SK-N-SH (cell line): ENCODE data around the gene RTN3. TPM values are rescaled to one million over a fixed set of nuclear protein-coding genes. Genes with fewer than 3 reads are reported as not detected.

Experiments used
- CTCF ChIA-PET: fragments of 300-600, 350-600 bp; formaldehyde crosslinking; extraction: SDS; loops from one replicate; lab custom pipeline; 2021; lab: Yijun Ruan, JAX
- POLR2A ChIA-PET: fragments of 350-600 bp; sonication (Branson Sonifier 250); formaldehyde crosslinking; extraction: SDS; loops from one replicate; lab custom pipeline; 2020; ENCODE audit warnings: antibody characterized with exemption, inconsistent platforms; lab: Yijun Ruan, JAX
- DNase-seq: peaks from one replicate; pipeline ENCODE4 v3.0.0; 2012
- H2AFZ ChIP-seq: fragments of 200-600 bp; sonication (generic); 2 replicates; pipeline ENCODE4 v1.8.1; 2016; ENCODE audit warnings: antibody characterized with exemption, mild to moderate bottlenecking, low read depth
- H3F3A ChIP-seq: fragments of 200-600 bp; sonication (generic); replicated peaks from 2 replicates; pipeline ENCODE3; 2016; ENCODE audit warnings: antibody characterized with exemption, mild to moderate bottlenecking; ENCODE audit not compliant: insufficient read depth
- H3K27ac ChIP-seq, 2 experiments: fragments of 200-500 bp in 1 of 2; fragments of 200-600 bp in 1 of 2; sonication (Bioruptor generic) in 1 of 2; sonication (generic), shearing (Covaris generic) in 1 of 2; 2 replicates each; pipeline versions ENCODE4 v1.5.1 to v1.6.1; 2014 to 2016; ENCODE audit warnings: low read depth in 2 of 2, inconsistent platforms in 1 of 2, low read length in 1 of 2, mild to moderate bottlenecking in 1 of 2, mixed read lengths in 1 of 2
- H3K27me3 ChIP-seq: fragments of 200-600 bp; sonication (generic), shearing (Covaris generic); 2 replicates; pipeline ENCODE4 v1.6.1; 2016; ENCODE audit warnings: mixed run types; ENCODE audit not compliant: insufficient read depth
- H3K36me3 ChIP-seq, 2 experiments: fragments of 200-500 bp in 1 of 2; fragments of 200-600 bp in 1 of 2; sonication (Bioruptor generic) in 1 of 2; sonication (generic) in 1 of 2; replicated peaks in 1 of 2; 2 replicates each; pipeline versions ENCODE3 to v1.5.1; 2014 to 2016; ENCODE audit warnings: low read length in 1 of 2, mild to moderate bottlenecking in 1 of 2; ENCODE audit not compliant: insufficient read depth in 2 of 2, control insufficient read depth in 1 of 2
- H3K4me1 ChIP-seq, 2 experiments: fragments of 200-500 bp in 1 of 2; fragments of 200-600 bp in 1 of 2; sonication (Bioruptor generic) in 1 of 2; sonication (generic), shearing (Covaris generic) in 1 of 2; 2 replicates each; pipeline versions ENCODE4 v1.5.1 to v1.6.1; 2014 to 2016; ENCODE audit warnings: low read depth in 1 of 2, low read length in 1 of 2, mixed run types in 1 of 2; ENCODE audit not compliant: insufficient read depth in 2 of 2, control insufficient read depth in 1 of 2
- H3K4me2 ChIP-seq: fragments of 200-600 bp; sonication (generic), shearing (Covaris generic); 2 replicates; pipeline ENCODE4 v1.6.1; 2017; ENCODE audit warnings: mixed run types
- H3K4me3 ChIP-seq, 2 experiments: fragments of 200-500 bp in 1 of 2; fragments of 200-600 bp in 1 of 2; sonication (Bioruptor generic) in 1 of 2; sonication (generic), shearing (Covaris generic) in 1 of 2; 2 replicates each; pipeline versions ENCODE4 v1.5.1 to v1.8.1; 2014 to 2016; ENCODE audit warnings: low read depth in 2 of 2, inconsistent platforms in 1 of 2, low read length in 1 of 2, mild to moderate bottlenecking in 1 of 2, mixed read lengths in 1 of 2, moderate library complexity in 1 of 2
- H3K79me2 ChIP-seq: fragments of 200-600 bp; sonication (generic); 2 replicates; pipeline ENCODE4 v1.8.1; 2017; ENCODE audit warnings: mild to moderate bottlenecking; ENCODE audit not compliant: insufficient read depth
- H3K9ac ChIP-seq: fragments of 200-600 bp; sonication (generic); 2 replicates; pipeline ENCODE4 v1.6.1; 2017; ENCODE audit warnings: mixed run types
- H3K9me2 ChIP-seq: fragments of 200-600 bp; sonication (generic); 2 replicates; pipeline ENCODE4 v1.6.1; 2017; ENCODE audit warnings: mixed run types
- H3K9me3 ChIP-seq: fragments of 200-600 bp; sonication (generic); 2 replicates; pipeline ENCODE4 v1.6.1; 2017; ENCODE audit warnings: mixed run types, mild to moderate bottlenecking, moderate library complexity
- H4K20me1 ChIP-seq: fragments of 200-600 bp; sonication (generic); 2 replicates; pipeline ENCODE4 v1.6.1; 2017; ENCODE audit warnings: mild to moderate bottlenecking, mixed run types; ENCODE audit not compliant: insufficient read depth
- FOXJ3 ChIP-seq: sonication (generic); formaldehyde crosslinking; IDR thresholded peaks from 2 replicates; pipeline ENCODE4 v1.5.1; 2020; ENCODE audit warnings: mild to moderate bottlenecking, missing genetic modification reagents
- FOXM1 ChIP-seq: IDR thresholded peaks from 2 replicates; pipeline ENCODE4 v1.4.0; 2012; ENCODE audit warnings: low read depth, mild to moderate bottlenecking
- JUND ChIP-seq: IDR thresholded peaks from 2 replicates; pipeline ENCODE4 v1.4.0; 2012
- MEF2A ChIP-seq: IDR thresholded peaks from 2 replicates; pipeline ENCODE4 v1.4.0; 2012; ENCODE audit warnings: low read depth, borderline replicate concordance
- NFIC ChIP-seq: IDR thresholded peaks from 2 replicates; pipeline ENCODE4 v1.4.0; 2012; ENCODE audit warnings: borderline replicate concordance
- POLR2AphosphoS5 ChIP-seq: IDR thresholded peaks from 2 replicates; pipeline ENCODE4 v1.6.1; 2012; ENCODE audit warnings: low read depth, low read length
- RFX5 ChIP-seq: IDR thresholded peaks from 2 replicates; pipeline ENCODE4 v1.6.1; 2012; ENCODE audit warnings: mild to moderate bottlenecking, improper control_type of control experiment, low read length
- RXRA ChIP-seq: IDR thresholded peaks from 2 replicates; pipeline ENCODE4 v1.4.0; 2012; ENCODE audit warnings: low read depth, mild to moderate bottlenecking, borderline replicate concordance
- SIN3A ChIP-seq: IDR thresholded peaks from 2 replicates; pipeline ENCODE4 v1.6.1; 2012; ENCODE audit warnings: low read depth, mild to moderate bottlenecking, low read length, moderate library complexity, borderline replicate concordance
- TEAD4 ChIP-seq: IDR thresholded peaks from 2 replicates; pipeline ENCODE4 v1.4.0; 2012; ENCODE audit warnings: mild to moderate bottlenecking, borderline replicate concordance; ENCODE audit not compliant: insufficient read depth
- YY1 ChIP-seq: IDR thresholded peaks from 2 replicates; pipeline ENCODE4 v1.4.0; 2012; ENCODE audit warnings: low read depth, mild to moderate bottlenecking
- WGBS: methylation state at CpG from one replicate; pipeline ENCODE4 v1.1.6; 2017; ENCODE audit warnings: low lambda C conversion rate; 5-methylcytosine and 5-hydroxymethylcytosine counted together
- polyA plus RNA-seq, 3 experiments: library from polyadenylated mRNA; depleted of rRNA; stranded (reverse); fragments of >200 nt; gene quantifications; 2 replicates each; pipeline ENCODE4 v1.2.3, GENCODE V29; 2012
- TF ChIP-seq, protein P1 (sequence below): IDR thresholded peaks from 2 replicates; pipeline ENCODE4 v1.6.1; 2012; ENCODE audit warnings: mild to moderate bottlenecking, low read depth, low read length, moderate library complexity
- TF ChIP-seq, protein P2 (sequence below): IDR thresholded peaks from 2 replicates; pipeline ENCODE4 v1.4.0; 2012; ENCODE audit warnings: low read depth, borderline replicate concordance
- TF ChIP-seq, protein P3 (sequence below): IDR thresholded peaks from 2 replicates; pipeline ENCODE4; 2012

Gene RTN3
- polyA plus RNA-seq, 1 of the 3 experiments (the other 2 are of a cell fraction): 52.7 TPM

DNA sequence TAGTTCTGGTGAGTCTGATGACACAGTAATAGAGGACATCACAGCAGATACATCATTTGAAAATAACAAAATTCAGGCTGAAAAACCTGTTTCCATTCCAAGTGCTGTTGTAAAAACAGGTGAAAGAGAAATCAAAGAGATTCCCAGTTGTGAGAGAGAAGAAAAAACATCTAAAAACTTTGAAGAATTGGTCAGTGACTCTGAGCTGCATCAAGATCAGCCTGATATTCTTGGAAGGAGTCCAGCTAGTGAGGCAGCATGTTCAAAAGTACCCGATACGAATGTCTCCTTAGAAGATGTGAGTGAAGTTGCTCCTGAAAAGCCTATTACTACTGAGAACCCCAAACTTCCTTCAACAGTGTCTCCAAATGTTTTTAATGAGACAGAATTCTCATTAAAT is 38.7 kb downstream of the RTN3 start:
- no peaks in the 10 kb centered on the region; a peak in 1 of 4 replicates for H3K4me1 ChIP-seq
- H3F3A ChIP-seq: no peaks in the 10 kb centered on the region
- DNase-seq: no peak
- no peak overlapping the region for H3K4me3 ChIP-seq
- 88% methylated on average over 2 of the region's 2 CpGs for WGBS
- no peaks in the 10 kb centered on the region for H3K9me3 ChIP-seq
- no peaks in the 10 kb centered on the region for H3K27me3 ChIP-seq
- H3K9me2 ChIP-seq: no peaks in the 10 kb centered on the region
- no peak overlapping the region for H2AFZ ChIP-seq
- ChIA-PET CTCF (no interaction called here), POLR2A (no interaction called here)
- H3K27ac ChIP-seq: no peak overlapping the region
- TF ChIP-seq RFX5 (no peak), POLR2AphosphoS5 (no peak), FOXM1 (no peak), YY1 (no peak), FOXJ3 (no peak)
- H4K20me1 ChIP-seq: peaks cover 16% of the 10 kb centered on the region
- peaks cover 22% of the 10 kb centered on the region; the same call in 1 of the 2 replicates for H3K79me2 ChIP-seq
- no peak overlapping the region for H3K9ac ChIP-seq
- peaks cover 0 to 11% of the 10 kb centered on the region in 2 experiments for H3K36me3 ChIP-seq
- H3K4me2 ChIP-seq: no peak overlapping the region

DNA sequence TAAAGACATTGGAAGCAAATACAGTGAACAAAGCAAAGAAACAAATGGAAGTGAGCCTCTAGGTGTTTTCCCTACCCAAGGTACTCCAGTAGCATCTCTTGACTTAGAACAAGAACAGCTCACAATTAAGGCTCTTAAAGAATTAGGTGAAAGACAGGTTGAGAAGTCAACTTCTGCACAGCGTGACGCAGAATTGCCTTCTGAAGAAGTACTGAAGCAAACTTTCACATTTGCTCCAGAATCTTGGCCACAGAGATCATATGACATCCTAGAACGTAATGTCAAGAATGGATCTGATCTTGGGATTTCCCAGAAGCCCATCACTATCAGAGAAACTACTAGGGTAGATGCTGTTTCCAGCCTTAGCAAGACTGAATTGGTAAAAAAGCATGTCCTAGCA is 39.3 kb downstream of the RTN3 start:
- H3K27me3 ChIP-seq: no peaks in the 10 kb centered on the region
- no peaks in the 10 kb centered on the region for H3K9me3 ChIP-seq
- no peak overlapping the region for H2AFZ ChIP-seq
- 98% methylated on average over 3 of the region's 3 CpGs for WGBS
- H3K4me3 ChIP-seq: no peak overlapping the region
- H3K4me1 ChIP-seq: no peaks in the 10 kb centered on the region; a peak in 1 of 4 replicates
- no peak for TF ChIP-seq NFIC
- TF ChIP-seq, protein P1, sequence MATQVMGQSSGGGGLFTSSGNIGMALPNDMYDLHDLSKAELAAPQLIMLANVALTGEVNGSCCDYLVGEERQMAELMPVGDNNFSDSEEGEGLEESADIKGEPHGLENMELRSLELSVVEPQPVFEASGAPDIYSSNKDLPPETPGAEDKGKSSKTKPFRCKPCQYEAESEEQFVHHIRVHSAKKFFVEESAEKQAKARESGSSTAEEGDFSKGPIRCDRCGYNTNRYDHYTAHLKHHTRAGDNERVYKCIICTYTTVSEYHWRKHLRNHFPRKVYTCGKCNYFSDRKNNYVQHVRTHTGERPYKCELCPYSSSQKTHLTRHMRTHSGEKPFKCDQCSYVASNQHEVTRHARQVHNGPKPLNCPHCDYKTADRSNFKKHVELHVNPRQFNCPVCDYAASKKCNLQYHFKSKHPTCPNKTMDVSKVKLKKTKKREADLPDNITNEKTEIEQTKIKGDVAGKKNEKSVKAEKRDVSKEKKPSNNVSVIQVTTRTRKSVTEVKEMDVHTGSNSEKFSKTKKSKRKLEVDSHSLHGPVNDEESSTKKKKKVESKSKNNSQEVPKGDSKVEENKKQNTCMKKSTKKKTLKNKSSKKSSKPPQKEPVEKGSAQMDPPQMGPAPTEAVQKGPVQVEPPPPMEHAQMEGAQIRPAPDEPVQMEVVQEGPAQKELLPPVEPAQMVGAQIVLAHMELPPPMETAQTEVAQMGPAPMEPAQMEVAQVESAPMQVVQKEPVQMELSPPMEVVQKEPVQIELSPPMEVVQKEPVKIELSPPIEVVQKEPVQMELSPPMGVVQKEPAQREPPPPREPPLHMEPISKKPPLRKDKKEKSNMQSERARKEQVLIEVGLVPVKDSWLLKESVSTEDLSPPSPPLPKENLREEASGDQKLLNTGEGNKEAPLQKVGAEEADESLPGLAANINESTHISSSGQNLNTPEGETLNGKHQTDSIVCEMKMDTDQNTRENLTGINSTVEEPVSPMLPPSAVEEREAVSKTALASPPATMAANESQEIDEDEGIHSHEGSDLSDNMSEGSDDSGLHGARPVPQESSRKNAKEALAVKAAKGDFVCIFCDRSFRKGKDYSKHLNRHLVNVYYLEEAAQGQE: no peak
- TF ChIP-seq JUND: no peak
- TF ChIP-seq, protein P2, sequence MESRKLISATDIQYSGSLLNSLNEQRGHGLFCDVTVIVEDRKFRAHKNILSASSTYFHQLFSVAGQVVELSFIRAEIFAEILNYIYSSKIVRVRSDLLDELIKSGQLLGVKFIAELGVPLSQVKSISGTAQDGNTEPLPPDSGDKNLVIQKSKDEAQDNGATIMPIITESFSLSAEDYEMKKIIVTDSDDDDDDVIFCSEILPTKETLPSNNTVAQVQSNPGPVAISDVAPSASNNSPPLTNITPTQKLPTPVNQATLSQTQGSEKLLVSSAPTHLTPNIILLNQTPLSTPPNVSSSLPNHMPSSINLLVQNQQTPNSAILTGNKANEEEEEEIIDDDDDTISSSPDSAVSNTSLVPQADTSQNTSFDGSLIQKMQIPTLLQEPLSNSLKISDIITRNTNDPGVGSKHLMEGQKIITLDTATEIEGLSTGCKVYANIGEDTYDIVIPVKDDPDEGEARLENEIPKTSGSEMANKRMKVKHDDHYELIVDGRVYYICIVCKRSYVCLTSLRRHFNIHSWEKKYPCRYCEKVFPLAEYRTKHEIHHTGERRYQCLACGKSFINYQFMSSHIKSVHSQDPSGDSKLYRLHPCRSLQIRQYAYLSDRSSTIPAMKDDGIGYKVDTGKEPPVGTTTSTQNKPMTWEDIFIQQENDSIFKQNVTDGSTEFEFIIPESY: no peak
- no peak for TF ChIP-seq TEAD4
- no peak for TF ChIP-seq MEF2A
- no peak for TF ChIP-seq RXRA
- TF ChIP-seq SIN3A: no peak
- TF ChIP-seq, protein P3, sequence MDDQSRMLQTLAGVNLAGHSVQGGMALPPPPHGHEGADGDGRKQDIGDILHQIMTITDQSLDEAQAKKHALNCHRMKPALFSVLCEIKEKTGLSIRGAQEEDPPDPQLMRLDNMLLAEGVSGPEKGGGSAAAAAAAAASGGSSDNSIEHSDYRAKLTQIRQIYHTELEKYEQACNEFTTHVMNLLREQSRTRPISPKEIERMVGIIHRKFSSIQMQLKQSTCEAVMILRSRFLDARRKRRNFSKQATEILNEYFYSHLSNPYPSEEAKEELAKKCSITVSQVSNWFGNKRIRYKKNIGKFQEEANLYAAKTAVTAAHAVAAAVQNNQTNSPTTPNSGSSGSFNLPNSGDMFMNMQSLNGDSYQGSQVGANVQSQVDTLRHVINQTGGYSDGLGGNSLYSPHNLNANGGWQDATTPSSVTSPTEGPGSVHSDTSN: no peak
- TF ChIP-seq POLR2AphosphoS5: no peak
- H3K4me2 ChIP-seq: no peak overlapping the region
- H3K79me2 ChIP-seq: peaks cover 21% of the 10 kb centered on the region; the same call in 1 of the 2 replicates
- CTCF ChIA-PET: no interaction called here
- H3K9me2 ChIP-seq: no peaks in the 10 kb centered on the region
- no peak for DNase-seq
- POLR2A ChIA-PET: no interaction called here
- no peak overlapping the region for H3K27ac ChIP-seq
- no peaks in the 10 kb centered on the region for H3F3A ChIP-seq
- no peak overlapping the region for H3K9ac ChIP-seq
- peaks cover 0 to 11% of the 10 kb centered on the region in 2 experiments for H3K36me3 ChIP-seq
- H4K20me1 ChIP-seq: peaks cover 16% of the 10 kb centered on the region
